GM19238 (cell line): ENCODE results near the gene CD200.

ENCODE experiments used
- DNase-seq: peaks from one replicate; pipeline ENCODE4 v3.0.0; 2011; ENCODE audit warnings: low spot score; ENCODE audit not compliant: insufficient read length

Gene CD200

DNA sequence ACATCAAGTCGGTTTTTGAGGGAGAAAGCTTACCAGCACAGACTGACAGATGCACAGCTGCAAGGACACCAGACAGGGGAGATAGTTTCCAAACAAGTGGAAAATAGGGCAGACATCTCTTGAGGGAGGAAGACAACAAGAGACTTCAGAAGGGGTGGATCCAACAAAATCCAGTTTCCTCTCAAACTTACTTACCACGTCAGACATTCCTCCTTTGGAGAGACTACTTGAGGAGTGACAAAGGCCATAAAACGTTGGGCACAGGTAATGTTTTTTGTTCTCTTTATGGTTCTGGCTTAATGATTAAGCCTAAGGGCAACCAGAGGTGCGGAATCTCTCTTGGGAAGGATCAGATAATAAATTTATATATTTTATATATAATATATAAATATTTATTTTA is 76.1 kb downstream of the CD200 start:
- DNase-seq: no peak

DNA sequence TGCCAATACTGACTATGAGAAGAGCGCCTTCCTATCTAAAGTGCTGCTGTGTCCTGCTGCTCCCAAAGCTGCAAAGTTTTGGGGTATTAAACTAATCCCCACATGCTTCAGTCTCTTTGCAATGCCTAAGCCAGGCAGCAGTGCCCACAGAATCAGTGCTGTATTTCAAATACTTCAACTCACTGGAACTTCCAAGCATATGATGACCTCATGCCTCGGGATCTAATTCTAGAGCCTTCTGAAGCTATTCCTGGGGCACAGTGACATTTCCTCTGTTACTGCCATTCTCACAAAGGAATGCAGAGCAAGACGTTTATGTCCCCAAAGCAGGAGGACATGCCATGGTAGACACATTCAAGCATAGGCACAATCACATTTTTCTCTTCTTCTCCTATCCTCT is 78.5 kb downstream of the CD200 start:
- DNase-seq: no peak
